Measurements from ENCODE around the gene ELMOD1.

Gene ELMOD1

GRCh38 chr11:107708792-107709191 lies 117.8 kb downstream of the ELMOD1 start:
- H3K27ac ChIP-seq = no peak overlapping the region
- TF ChIP-seq, protein P1, sequence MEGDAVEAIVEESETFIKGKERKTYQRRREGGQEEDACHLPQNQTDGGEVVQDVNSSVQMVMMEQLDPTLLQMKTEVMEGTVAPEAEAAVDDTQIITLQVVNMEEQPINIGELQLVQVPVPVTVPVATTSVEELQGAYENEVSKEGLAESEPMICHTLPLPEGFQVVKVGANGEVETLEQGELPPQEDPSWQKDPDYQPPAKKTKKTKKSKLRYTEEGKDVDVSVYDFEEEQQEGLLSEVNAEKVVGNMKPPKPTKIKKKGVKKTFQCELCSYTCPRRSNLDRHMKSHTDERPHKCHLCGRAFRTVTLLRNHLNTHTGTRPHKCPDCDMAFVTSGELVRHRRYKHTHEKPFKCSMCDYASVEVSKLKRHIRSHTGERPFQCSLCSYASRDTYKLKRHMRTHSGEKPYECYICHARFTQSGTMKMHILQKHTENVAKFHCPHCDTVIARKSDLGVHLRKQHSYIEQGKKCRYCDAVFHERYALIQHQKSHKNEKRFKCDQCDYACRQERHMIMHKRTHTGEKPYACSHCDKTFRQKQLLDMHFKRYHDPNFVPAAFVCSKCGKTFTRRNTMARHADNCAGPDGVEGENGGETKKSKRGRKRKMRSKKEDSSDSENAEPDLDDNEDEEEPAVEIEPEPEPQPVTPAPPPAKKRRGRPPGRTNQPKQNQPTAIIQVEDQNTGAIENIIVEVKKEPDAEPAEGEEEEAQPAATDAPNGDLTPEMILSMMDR (conservative IDR thresholded peaks at IDR 0.05) = no peak

DNA sequence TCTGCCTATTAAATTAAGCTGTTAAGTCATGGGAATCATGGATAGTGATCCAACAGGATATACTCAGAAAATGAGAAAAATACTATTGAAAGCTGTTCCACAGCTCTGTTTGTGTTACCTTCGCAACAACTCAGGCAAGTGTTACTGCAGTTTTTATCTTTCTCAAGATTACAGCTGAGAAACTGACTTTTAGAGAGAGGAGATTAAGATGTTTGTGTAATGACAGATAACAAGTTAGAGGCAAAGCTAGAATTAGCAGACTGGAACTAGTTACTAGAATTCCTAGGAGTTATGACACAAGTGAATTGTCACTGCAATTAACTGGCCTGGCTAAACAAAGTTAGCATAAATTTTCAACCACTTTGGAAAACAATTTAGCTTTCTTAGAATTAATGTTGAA lies 119.4 kb downstream of the ELMOD1 start:
- TF ChIP-seq, protein P1 (conservative IDR thresholded peaks at IDR 0.05) = no peak
- no peak overlapping the region for H3K27ac ChIP-seq

DNA sequence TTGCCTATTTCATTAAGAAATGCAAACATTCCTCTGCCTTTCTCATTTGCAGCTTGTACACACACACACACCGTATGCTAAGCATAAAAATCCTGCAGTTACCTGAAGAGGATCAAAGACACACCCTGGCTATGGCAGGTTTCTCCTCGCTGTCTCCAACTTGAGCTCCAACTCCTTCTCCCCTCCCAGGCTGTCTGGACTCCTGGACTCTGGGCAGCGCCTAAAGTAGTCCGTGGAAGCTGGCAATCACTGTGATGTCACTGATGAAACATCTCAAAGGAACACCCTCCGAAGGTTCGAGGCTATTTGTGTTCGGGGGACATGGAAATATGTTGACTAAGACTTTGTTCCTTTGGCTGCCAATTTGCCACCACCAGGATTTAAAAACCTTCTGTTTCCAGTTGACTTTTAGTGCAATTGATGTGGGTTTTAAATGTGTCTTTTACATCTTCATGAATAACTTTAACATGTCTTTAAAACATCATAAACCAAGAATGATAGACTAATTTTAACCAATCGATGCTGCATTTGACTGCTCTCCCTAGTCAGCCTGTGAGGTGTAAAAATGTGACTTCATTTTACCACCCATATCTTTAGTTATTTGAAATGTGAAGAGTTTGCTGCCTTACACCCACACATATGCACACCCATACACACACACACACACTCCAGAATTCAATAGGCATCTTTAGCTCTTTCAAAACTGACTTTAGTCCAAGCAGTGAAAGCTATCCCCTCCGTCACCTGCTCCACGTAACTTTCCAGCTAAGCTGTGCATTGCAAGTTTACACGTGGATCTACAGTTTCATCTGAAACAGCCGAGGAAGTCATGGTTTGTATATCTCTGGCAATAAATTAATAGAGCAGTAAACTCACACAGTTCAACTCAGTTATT lies 121.2 kb downstream of the ELMOD1 start, which contains the start of gene SLN:
TSS of gene SLN (minus strand) at position 196 of the 895 bp plus-strand sequence.
- no peak within 1 kb of the TSS for H3K27ac ChIP-seq
- TF ChIP-seq, protein P1 (conservative IDR thresholded peaks at IDR 0.05) = no peak

DNA sequence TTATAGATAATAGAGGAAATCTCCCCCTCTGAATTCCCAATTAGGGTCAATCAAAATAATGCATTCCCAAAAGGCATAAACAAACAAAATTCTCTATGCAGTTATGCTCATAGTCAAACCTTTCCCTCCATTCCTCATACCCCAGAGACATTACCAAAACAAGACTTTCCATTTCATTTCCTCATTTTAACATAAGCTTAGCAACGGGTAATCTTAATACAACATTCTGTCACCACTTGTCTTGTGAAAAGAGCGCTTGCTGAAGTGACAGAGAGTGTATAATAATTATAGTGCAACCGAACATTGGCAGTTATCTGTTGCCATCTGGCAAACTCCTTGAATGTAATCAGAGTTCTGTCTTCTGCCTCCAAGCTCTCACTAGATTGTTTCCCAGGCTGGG lies 122.1 kb downstream of the ELMOD1 start:
- TF ChIP-seq, protein P1 (conservative IDR thresholded peaks at IDR 0.05) = no peak
- H3K27ac ChIP-seq = no peak overlapping the region
